Natural killer cell (primary cell): ENCODE measurements around the gene AHRR. TPM values are rescaled to one million over a fixed set of nuclear protein-coding genes. Genes with fewer than 3 reads are reported as not detected.

Source experiments
- ATAC-seq, 3 donors: fragments of 150-1000 bp in 2 of 3; fragments of 200-7000 bp in 1 of 3; cut with Tn5 transposase; 1 replicate in 1 of 3; 2 replicates in 2 of 3; pipeline ENCODE4 v1.10.0; 2021; ENCODE audit warnings: mild to moderate bottlenecking in 2 of 3, moderate library complexity in 2 of 3
- DNase-seq, 2 donors: peaks; one replicate each; pipeline versions ENCODE4 v3.0.0 to v3.0.0-alpha.2; 2013 to 2021; ENCODE audit warnings: mixed read lengths in 1 of 2
- H3K27ac ChIP-seq: one replicate; pipeline ENCODE4 v1.5.1; 2013; ENCODE audit warnings: mild to moderate bottlenecking, low read length
- H3K27me3 ChIP-seq: one replicate; pipeline ENCODE4 v1.6.1; 2013; ENCODE audit warnings: low read length; ENCODE audit not compliant: control insufficient read depth, insufficient read depth
- H3K36me3 ChIP-seq: one replicate; pipeline ENCODE4 v1.6.1; 2013; ENCODE audit warnings: low read length; ENCODE audit not compliant: control insufficient read depth, insufficient read depth
- H3K4me1 ChIP-seq: one replicate; pipeline ENCODE4 v1.6.1; 2013; ENCODE audit warnings: low read length; ENCODE audit not compliant: control insufficient read depth, insufficient read depth
- H3K4me3 ChIP-seq: one replicate; pipeline ENCODE4 v1.5.1; 2013; ENCODE audit warnings: low read length
- H3K9me3 ChIP-seq: one replicate; pipeline ENCODE4 v1.6.1; 2013; ENCODE audit warnings: low read length; ENCODE audit not compliant: control insufficient read depth, insufficient read depth
- H3K27ac Mint-ChIP-seq, 2 donors: one replicate each; pipeline ENCODE4 v1.8.0; 2022; ENCODE audit warnings: mild to moderate bottlenecking in 2 of 2, mixed read lengths in 2 of 2, moderate library complexity in 1 of 2
- H3K27me3 Mint-ChIP-seq, 2 donors: one replicate each; pipeline ENCODE4 v1.8.0; 2022; ENCODE audit warnings: low read depth in 2 of 2, mixed read lengths in 2 of 2
- H3K36me3 Mint-ChIP-seq: one replicate; pipeline ENCODE4 v1.8.0; 2022; ENCODE audit warnings: mixed read lengths
- H3K4me1 Mint-ChIP-seq, 2 donors: one replicate each; pipeline ENCODE4 v1.8.0; 2022; ENCODE audit warnings: mixed read lengths in 2 of 2
- H3K4me3 Mint-ChIP-seq: one replicate; pipeline ENCODE4 v1.8.0; 2022; ENCODE audit warnings: mild to moderate bottlenecking, moderate library complexity, mixed read lengths
- H3K9me3 Mint-ChIP-seq, 2 donors: one replicate each; pipeline ENCODE4 v1.8.0; 2022; ENCODE audit warnings: mixed read lengths in 2 of 2
- WGBS: methylation state at CpG from one replicate; pipeline ENCODE4 v1.1.7; 2013; ENCODE audit warnings: missing lambda C conversion rate; ENCODE audit not compliant: insufficient coverage; 5-methylcytosine and 5-hydroxymethylcytosine counted together
- intact Hi-C: fragments of 100-400 bp; cut with micrococcal nuclease; formaldehyde crosslinking; loops from one replicate; pipeline ENCODE4 v1.14.2; 2022
- total RNA-seq, 4 donors: library from RNA; stranded (reverse); fragments of 120-200 nt in 1 of 4; gene quantifications; one replicate each; pipeline versions ENCODE4 v1.2.3 to v1.2.4, GENCODE V29; 2013 to 2022
- TF ChIP-seq, protein P1 (sequence below): fragments of 200-600 bp; IDR thresholded peaks from one replicate; pipeline ENCODE4 v1.8.0; 2022; ENCODE audit warnings: antibody characterized with exemption

AHRR gene
- total RNA-seq, 3 donors from 2014 or later (not counting 1 experiment from before 2014, with no cell fraction given) = 0.88 to 1.4 (median 1.2) TPM

GRCh38 chr5:378301-378891 is 56.9 kb downstream of the AHRR start:
- Mint-ChIP-seq H3K27me3 (peaks cover 10 to 12% of the 10 kb centered on the region in 2 donors), H3K27ac (no peak overlapping the region), H3K4me3 (no peak overlapping the region), H3K9me3 (no peaks in the 10 kb centered on the region), H3K36me3 (no peaks in the 10 kb centered on the region), H3K4me1 (no peaks in the 10 kb centered on the region)
- H3K27ac ChIP-seq = no peak overlapping the region
- no peak overlapping the region for H3K4me3 ChIP-seq
- peak in 1 of 2 donors; percentile 28 for DNase-seq
- H3K36me3 ChIP-seq = no peaks in the 10 kb centered on the region
- peaks cover 7% of the 10 kb centered on the region for H3K27me3 ChIP-seq
- intact Hi-C loops = no loop called here
- TF ChIP-seq, protein P1, sequence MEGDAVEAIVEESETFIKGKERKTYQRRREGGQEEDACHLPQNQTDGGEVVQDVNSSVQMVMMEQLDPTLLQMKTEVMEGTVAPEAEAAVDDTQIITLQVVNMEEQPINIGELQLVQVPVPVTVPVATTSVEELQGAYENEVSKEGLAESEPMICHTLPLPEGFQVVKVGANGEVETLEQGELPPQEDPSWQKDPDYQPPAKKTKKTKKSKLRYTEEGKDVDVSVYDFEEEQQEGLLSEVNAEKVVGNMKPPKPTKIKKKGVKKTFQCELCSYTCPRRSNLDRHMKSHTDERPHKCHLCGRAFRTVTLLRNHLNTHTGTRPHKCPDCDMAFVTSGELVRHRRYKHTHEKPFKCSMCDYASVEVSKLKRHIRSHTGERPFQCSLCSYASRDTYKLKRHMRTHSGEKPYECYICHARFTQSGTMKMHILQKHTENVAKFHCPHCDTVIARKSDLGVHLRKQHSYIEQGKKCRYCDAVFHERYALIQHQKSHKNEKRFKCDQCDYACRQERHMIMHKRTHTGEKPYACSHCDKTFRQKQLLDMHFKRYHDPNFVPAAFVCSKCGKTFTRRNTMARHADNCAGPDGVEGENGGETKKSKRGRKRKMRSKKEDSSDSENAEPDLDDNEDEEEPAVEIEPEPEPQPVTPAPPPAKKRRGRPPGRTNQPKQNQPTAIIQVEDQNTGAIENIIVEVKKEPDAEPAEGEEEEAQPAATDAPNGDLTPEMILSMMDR = no peak
- ATAC-seq = no peak
- peaks cover 3% of the 10 kb centered on the region for H3K4me1 ChIP-seq
- whole genome bisulfite sequencing = 76% methylated on average over 7 of the region's 8 CpGs
- H3K9me3 ChIP-seq = no peaks in the 10 kb centered on the region

DNA sequence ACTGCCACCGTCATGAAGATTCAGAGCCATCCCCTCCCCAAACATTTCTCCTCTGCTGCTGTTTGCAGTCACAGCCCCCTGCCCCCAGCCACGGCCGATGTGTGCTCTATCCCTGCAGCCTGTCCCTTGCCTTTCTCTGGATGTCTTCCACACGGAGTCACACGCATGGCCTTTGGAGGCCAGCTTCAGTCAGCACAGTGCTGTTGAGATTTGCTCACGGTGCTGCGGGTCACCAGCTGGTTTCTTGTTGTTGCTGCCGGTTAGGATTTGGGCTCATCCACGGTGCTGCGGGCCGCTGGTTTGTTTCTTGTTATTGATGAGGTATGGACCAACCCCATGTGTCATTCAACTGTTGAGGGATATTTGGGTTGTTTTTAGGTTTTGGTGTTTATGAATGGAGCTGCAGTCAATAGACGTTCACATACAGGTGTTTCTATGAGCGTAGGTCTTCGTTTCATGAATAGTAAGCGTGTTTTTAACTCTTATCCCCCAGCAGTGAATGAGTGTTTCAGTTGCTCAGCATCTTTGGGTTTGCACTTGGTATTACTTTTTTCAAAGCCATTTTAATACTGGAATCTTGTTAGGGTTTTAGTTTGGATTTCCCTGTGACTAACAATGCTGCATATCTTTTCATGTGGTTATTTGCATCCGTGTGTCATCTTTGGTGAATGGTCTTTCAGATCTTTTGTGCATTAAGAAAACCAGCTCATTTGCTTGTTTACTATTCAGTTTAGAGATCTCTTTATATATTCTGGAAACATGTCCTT is 57.6 kb downstream of the AHRR start:
- Mint-ChIP-seq H3K4me1 (no peaks in the 10 kb centered on the region), H3K36me3 (no peaks in the 10 kb centered on the region), H3K27me3 (peaks cover 10 to 12% of the 10 kb centered on the region in 2 donors), H3K27ac (no peak overlapping the region), H3K9me3 (no peaks in the 10 kb centered on the region), H3K4me3 (no peak overlapping the region)
- ATAC-seq (peak in 1 of 3 donors; percentile 21), DNase-seq (peak in 1 of 2 donors; percentile 40)
- no peak overlapping the region for H3K27ac ChIP-seq
- H3K36me3 ChIP-seq = no peaks in the 10 kb centered on the region
- H3K4me3 ChIP-seq = no peak overlapping the region
- 89% methylated on average over 16 of the region's 16 CpGs for WGBS
- TF ChIP-seq, protein P1 = no peak
- intact Hi-C loops = no loop called here
- peaks cover 7% of the 10 kb centered on the region for H3K27me3 ChIP-seq
- peaks cover 2% of the 10 kb centered on the region for H3K4me1 ChIP-seq
- no peaks in the 10 kb centered on the region for H3K9me3 ChIP-seq

DNA sequence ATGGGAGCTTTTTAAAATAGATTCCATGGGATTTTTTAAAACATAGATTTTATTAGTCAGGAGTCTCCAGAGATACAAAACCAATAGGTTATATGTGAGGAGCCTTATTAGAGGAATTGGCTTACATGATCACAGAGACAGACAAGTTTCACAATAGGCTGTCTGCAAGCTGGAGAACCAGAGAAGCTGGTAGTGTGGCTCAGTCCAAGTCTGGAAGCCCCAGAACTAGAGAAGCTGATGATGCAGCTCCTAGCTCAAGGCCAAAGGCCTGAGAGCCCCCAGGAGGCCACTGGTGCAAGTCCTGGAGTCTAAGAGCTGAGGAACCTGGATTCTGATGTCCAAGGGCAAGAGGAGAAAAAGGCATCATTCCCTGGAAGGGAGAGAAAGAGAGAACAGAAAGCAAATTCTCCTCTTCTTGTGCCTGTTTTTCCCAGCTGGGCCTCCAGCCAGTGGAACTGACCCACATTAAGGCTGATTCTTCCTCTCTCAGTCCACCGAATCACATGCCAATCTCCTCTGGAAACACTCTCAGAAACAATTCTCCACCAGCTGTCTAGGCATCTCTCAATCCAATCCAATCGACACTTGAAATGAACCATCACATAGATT is 59.3 kb downstream of the AHRR start:
- WGBS = 90% methylated on average over 1 of the region's 2 CpGs
- TF ChIP-seq, protein P1 = no peak
- peaks cover 8 to 17% of the 10 kb centered on the region in 2 donors for H3K27me3 Mint-ChIP-seq
- peaks cover 4% of the 10 kb centered on the region for H3K36me3 Mint-ChIP-seq
- Histone ChIP-seq H3K4me1 (no peaks in the 10 kb centered on the region), H3K27me3 (no peaks in the 10 kb centered on the region), H3K36me3 (no peaks in the 10 kb centered on the region), H3K27ac (no peak overlapping the region), H3K4me3 (no peak overlapping the region), H3K9me3 (no peaks in the 10 kb centered on the region)
- intact Hi-C loops = no loop called here
- no peak for DNase-seq
- H3K9me3 Mint-ChIP-seq = peaks cover 0 to under 1% of the 10 kb centered on the region in 2 donors
- ATAC-seq = no peak
- no peaks in the 10 kb centered on the region for H3K4me1 Mint-ChIP-seq
- H3K27ac Mint-ChIP-seq = no peak overlapping the region
- H3K4me3 Mint-ChIP-seq = no peak overlapping the region
